Measurements from ENCODE around the gene STX1B.
"Not testable (repeated sequence)": the region's sequence is repeated elsewhere in the genome, so short reads cannot be mapped to it uniquely, and the experiment has no call there.

Gene STX1B

GRCh38 chr16:30951750-30952149 lies 58.7 kb downstream of the STX1B start:
- no peak for DNase-seq (ENCODE audit: low read depth in 2 of 2)

GRCh38 chr16:30951193-30951592 lies 59.2 kb downstream of the STX1B start:
- DNase-seq (ENCODE audit: low read depth in 2 of 2): no peak

- no peak for DNase-seq (ENCODE audit: low read depth in 2 of 2)
These were observed 59.8 kb downstream of the STX1B start for GRCh38 chr16:30950516-30951065.

- peak in 1 of 2 donors; percentile 12 for DNase-seq (ENCODE audit: low read depth in 2 of 2)
These were observed 60.6 kb downstream of the STX1B start for GRCh38 chr16:30949650-30950515.

- peak in 1 of 2 donors; percentile 14 for DNase-seq (ENCODE audit: low read depth in 2 of 2)
These were observed 61.5 kb downstream of the STX1B start, which contains the start of gene ORAI3 for GRCh38 chr16:30948667-30949649. ORAI3 (plus strand) TSS chr16:30949068; CDS start chr16:30949290, 222 bp downstream.

DNA sequence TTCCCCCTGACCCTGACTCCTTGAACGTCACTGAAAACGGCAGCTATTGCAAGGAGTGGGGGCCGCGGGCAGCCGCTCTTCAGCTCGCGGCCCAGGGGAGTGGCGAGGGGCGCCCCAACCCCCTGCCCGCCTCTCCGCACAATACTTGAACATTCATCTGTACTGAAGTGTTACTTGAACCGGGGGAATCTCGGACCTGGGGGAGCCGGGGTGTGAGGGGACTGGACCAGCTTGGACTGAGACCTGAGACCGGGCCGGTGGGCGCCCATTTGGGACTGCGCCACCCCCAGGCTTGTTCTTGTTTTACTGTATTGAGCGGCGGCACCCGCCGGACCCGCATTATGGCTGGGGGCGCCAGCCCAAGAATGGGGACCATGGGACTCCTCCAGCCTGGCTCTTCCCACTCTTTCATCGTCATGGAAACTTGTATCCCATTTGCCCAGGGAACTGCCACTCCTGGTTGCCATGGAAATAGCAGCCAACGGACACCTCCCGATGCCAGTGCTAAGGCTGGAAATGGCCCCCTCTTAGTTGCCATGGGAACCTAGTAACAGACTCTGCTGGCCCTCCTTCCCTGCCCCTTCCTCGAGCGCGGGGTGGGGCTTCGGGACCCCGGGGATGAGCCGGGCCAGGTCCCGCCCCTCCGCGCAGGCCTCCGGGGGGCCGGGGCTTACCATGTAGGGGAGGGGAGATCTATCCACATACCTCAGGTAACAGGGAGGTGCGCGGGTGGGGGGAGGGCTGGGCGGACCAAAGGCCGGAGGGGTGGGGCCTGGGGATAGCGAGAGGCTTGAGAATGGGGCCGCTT lies 62.4 kb downstream of the STX1B start:
- no peak for DNase-seq (ENCODE audit: low read depth in 2 of 2)

- no peak for DNase-seq (ENCODE audit: low read depth in 2 of 2)
These were observed 62.9 kb downstream of the STX1B start for GRCh38 chr16:30947541-30947858.

- no peak for DNase-seq (ENCODE audit: low read depth in 2 of 2)
These were observed 63.5 kb downstream of the STX1B start for GRCh38 chr16:30946671-30947540.

DNA sequence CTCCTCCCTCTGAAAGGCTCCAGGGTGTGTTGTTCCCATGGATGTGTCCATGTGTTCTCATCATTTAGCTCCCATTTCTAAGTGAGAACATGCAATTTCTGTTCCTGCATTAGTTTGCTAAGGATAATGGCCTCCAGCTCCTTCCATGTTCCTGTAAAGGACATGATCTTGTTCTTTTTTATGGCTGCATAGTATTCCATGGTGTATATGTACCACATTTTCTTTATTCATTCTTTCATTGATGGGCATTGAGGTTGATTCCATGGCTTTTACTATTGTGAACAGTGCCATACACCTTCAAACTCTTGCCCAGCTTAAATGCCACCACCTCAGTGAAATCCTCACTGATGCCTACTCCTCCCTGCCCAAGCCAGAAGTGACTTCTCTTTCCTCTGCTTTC lies 66.1 kb downstream of the STX1B start:
- DNase-seq (ENCODE audit: low read depth in 2 of 2): no peak

GRCh38 chr16:30942426-30942806 lies 68.0 kb downstream of the STX1B start:
- DNase-seq (ENCODE audit: low read depth in 2 of 2): no peak

DNA sequence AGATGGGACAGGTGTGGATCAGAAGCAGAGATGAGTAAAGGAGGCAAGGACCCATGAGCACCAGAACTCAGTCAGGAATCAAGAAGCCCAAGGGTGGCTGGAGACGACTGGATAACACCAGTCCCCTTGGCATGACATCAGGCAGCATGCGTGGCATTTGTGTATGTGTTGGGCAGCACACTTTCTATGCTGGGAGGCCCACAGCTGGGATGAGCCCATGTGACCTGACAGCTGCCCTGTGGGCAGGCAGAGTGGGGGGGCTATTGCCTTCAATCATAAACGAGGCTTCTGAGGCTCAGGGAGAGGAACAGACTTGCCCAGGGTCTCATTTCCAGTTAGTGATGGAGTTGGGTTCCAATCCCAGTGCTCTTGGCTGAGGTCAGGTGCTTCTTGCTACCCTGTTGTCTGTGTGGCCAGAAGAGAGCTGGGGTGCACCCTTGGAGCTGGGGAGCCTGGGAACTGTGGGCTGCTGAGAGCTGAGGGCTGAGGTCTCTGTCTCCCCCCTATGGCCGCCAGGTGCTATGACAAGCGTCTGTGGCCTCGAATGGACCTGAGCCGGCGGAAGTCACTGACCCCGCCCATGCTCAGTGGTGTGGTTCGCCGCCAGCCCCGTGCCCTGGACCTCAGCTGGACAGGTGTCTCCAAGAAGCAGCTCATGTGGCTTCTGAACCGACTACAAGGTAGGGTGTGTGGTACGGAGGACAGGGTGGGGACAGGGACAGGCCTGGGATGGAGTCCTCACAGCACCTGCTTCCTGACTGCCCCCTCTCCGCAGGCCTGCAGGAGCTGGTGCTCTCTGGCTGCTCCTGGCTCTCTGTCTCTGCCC lies 68.6 kb downstream of the STX1B start:
- DNase-seq (ENCODE audit: low read depth in 2 of 2): peak; percentile 32 to 37

DNA sequence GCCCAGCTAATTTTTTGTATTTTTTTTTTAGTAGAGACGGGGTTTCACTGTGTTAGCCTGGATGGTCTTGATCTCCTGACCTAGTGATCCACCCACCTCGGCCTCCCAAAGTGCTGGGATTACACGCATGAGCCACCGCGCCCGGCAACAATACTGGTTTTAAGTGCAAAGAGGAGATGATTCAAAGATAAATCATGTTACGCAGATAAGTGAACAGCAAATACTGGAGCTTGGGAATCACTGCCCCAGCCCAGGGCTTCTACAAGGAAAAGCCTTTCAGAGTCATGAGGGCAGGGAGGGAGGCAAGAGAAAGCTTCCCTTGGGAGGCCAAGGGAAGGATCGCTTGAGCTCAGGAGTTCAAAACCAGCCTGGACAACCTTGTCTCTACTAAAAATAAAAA lies 70.9 kb downstream of the STX1B start:
- not testable (repeated sequence) for DNase-seq (ENCODE audit: low read depth in 2 of 2)

All from stimulated activated CD8-positive, alpha-beta memory T cell treated with anti-CD3 and anti-CD28 coated beads, Interleukin-7, amount 100 ng/mL, for 1 hour (primary cell).